Body of pancreas (tissue), 4 donors: ENCODE data around the gene FETUB. TPM values are rescaled to one million over a fixed set of nuclear protein-coding genes. Genes with fewer than 3 reads are reported as not detected.

Experiments
- ATAC-seq: fragments of 150-250 bp; one replicate; pipeline ENCODE4 v1.9.1; 2016
- DNase-seq, 4 donors: peaks; one replicate each; pipeline ENCODE4 v3.0.0-alpha.2; 2019
- H3K27ac ChIP-seq, 4 donors: fragments of 200-600 bp; sonication (generic); 1 replicate in 3 of 4; 2 replicates in 1 of 4; pipeline versions ENCODE4 v1.5.1 to v1.6.1; 2016 to 2019; ENCODE audit warnings: mild to moderate bottlenecking in 1 of 4, mixed read lengths in 1 of 4, moderate library complexity in 1 of 4
- H3K27me3 ChIP-seq, 2 donors: fragments of 200-600 bp; sonication (generic); one replicate each; pipeline ENCODE4 v1.6.0; 2016; ENCODE audit warnings: mild to moderate bottlenecking in 1 of 2
- H3K36me3 ChIP-seq, 2 donors: fragments of 200-600 bp; sonication (generic); replicated peaks in 1 of 2; 2 replicates each; pipeline ENCODE4 v1.5.1; 2016; ENCODE audit warnings: low read depth in 2 of 2; ENCODE audit not compliant: insufficient read depth in 1 of 2
- H3K4me1 ChIP-seq: fragments of 200-600 bp; sonication (generic); one replicate; pipeline ENCODE4 v1.6.0; 2016
- H3K4me3 ChIP-seq, 2 donors: fragments of 200-600 bp; sonication (generic); 1 replicate in 1 of 2; 2 replicates in 1 of 2; pipeline ENCODE4 v1.5.1; 2016 to 2019
- H3K9me3 ChIP-seq, 3 donors: fragments of 200-600 bp; sonication (generic); 1 replicate in 2 of 3; 2 replicates in 1 of 3; pipeline ENCODE4 v1.5.1; 2016
- CTCF ChIP-seq, 7 experiments: fragments of 450-650 bp in 4 of 7; fragments of 200-600 bp in 3 of 7; sonication (generic) in 3 of 7; IDR thresholded peaks; one replicate each; pipeline ENCODE4 v1.5.1; 2016 to 2019; ENCODE audit warnings: antibody characterized with exemption in 7 of 7
- POLR2A ChIP-seq, 3 donors: fragments of 450-650 bp; IDR thresholded peaks; one replicate each; pipeline ENCODE4 v1.6.1; 2016; ENCODE audit warnings: antibody characterized with exemption in 3 of 3, mild to moderate bottlenecking in 2 of 3
- WGBS, 2 donors: methylation state at CpG; one replicate each; pipeline ENCODE4 v1.1.5; 2017; 5-methylcytosine and 5-hydroxymethylcytosine counted together
- intact Hi-C: fragments of 100-400 bp; cut with DNase I; formaldehyde crosslinking; loops from one replicate; pipeline ENCODE4 v1.15.1; 2023
- total RNA-seq, 2 donors: library from RNA; depleted of rRNA; stranded (reverse); fragments of >200 nt; gene quantifications; one replicate each; pipeline ENCODE4 v1.1.0, GENCODE V29; 2016

Gene FETUB
- total RNA-seq, 2 donors from 2014 or later: not detected

GRCh38 chr3:186594591-186595113 is 45.5 kb upstream of the FETUB start:
- intact Hi-C loops: no loop called here
- ATAC-seq (peak; percentile 54), DNase-seq (peak; percentile 44 to 72 (median 61))
- TF ChIP-seq CTCF (IDR thresholded peaks at IDR 0.05): no peak
- no peak for TF ChIP-seq POLR2A (IDR thresholded peaks at IDR 0.05)
- no peaks in the 10 kb centered on the region for H3K9me3 ChIP-seq
- WGBS, 2 donors: 33 to 43% methylated on average over 6 of the region's 6 CpGs
- peak overlapping the region; percentile 22 to 70 (median 64) for H3K27ac ChIP-seq
- H3K27me3 ChIP-seq: no peaks in the 10 kb centered on the region
- peaks cover 48% of the 10 kb centered on the region for H3K4me1 ChIP-seq
- no peaks in the 10 kb centered on the region for H3K36me3 ChIP-seq
- H3K4me3 ChIP-seq: no peak overlapping the region

GRCh38 chr3:186596568-186597287 is 43.5 kb upstream of the FETUB start:
- Histone ChIP-seq H3K4me1 (peaks cover 41% of the 10 kb centered on the region), H3K9me3 (no peaks in the 10 kb centered on the region), H3K4me3 (no peak overlapping the region), H3K27me3 (no peaks in the 10 kb centered on the region), H3K27ac (no peak overlapping the region), H3K36me3 (no peaks in the 10 kb centered on the region)
- WGBS, 2 donors: 69 to 76% methylated on average over 17 of the region's 17 CpGs
- intact Hi-C loops: no loop called here
- DNase-seq: no peak
- ATAC-seq: no peak
- no peak for TF ChIP-seq CTCF (IDR thresholded peaks at IDR 0.05)
- no peak for TF ChIP-seq POLR2A (IDR thresholded peaks at IDR 0.05)

- DNase-seq: peak; percentile 56 to 83 (median 66)
- intact Hi-C loops: no loop called here
- H3K9me3 ChIP-seq: no peaks in the 10 kb centered on the region
- peaks cover 40% of the 10 kb centered on the region for H3K4me1 ChIP-seq
- TF ChIP-seq POLR2A (IDR thresholded peaks at IDR 0.05): no peak
- no peak for TF ChIP-seq CTCF (IDR thresholded peaks at IDR 0.05)
- 75 to 78% methylated on average over 11 of the region's 11 CpGs for WGBS, 2 donors
- H3K27ac ChIP-seq: peak overlapping the region in 1 of 4 donors; percentile 21
- peak; percentile 78 for ATAC-seq
- H3K4me3 ChIP-seq: no peak overlapping the region
- H3K27me3 ChIP-seq: no peaks in the 10 kb centered on the region
- no peaks in the 10 kb centered on the region for H3K36me3 ChIP-seq
Observed at GRCh38 chr3:186598108-186598784, 42.0 kb upstream of the FETUB start.

- Histone ChIP-seq H3K4me1 (peaks cover 35% of the 10 kb centered on the region), H3K36me3 (no peaks in the 10 kb centered on the region), H3K4me3 (no peak overlapping the region), H3K27me3 (no peaks in the 10 kb centered on the region), H3K27ac (peak overlapping the region in 2 of 4 donors; percentile 16 to 21), H3K9me3 (no peaks in the 10 kb centered on the region)
- 72 to 82% methylated on average over 4 of the region's 4 CpGs for WGBS, 2 donors
- DNase-seq: no peak
- no peak for ATAC-seq
- TF ChIP-seq POLR2A (IDR thresholded peaks at IDR 0.05) (no peak), CTCF (IDR thresholded peaks at IDR 0.05) (no peak)
- intact Hi-C loops: no loop called here
Observed at GRCh38 chr3:186598794-186599141, 41.4 kb upstream of the FETUB start.
